Activated CD4-positive, alpha-beta T cell treated with anti-CD3 and anti-CD28 coated beads, Interleukin-2, amount 50 U/mL, for 48 hours (primary cell): ENCODE measurements around the gene CTBP1.
"Not testable (repeated sequence)": the region's sequence is repeated elsewhere in the genome, so short reads cannot be mapped to it uniquely, and the experiment has no call there.

Source experiments
- DNase-seq, 2 experiments: peaks; one replicate each; pipeline ENCODE4 v3.0.0-alpha.2; 2020

Gene CTBP1

DNA sequence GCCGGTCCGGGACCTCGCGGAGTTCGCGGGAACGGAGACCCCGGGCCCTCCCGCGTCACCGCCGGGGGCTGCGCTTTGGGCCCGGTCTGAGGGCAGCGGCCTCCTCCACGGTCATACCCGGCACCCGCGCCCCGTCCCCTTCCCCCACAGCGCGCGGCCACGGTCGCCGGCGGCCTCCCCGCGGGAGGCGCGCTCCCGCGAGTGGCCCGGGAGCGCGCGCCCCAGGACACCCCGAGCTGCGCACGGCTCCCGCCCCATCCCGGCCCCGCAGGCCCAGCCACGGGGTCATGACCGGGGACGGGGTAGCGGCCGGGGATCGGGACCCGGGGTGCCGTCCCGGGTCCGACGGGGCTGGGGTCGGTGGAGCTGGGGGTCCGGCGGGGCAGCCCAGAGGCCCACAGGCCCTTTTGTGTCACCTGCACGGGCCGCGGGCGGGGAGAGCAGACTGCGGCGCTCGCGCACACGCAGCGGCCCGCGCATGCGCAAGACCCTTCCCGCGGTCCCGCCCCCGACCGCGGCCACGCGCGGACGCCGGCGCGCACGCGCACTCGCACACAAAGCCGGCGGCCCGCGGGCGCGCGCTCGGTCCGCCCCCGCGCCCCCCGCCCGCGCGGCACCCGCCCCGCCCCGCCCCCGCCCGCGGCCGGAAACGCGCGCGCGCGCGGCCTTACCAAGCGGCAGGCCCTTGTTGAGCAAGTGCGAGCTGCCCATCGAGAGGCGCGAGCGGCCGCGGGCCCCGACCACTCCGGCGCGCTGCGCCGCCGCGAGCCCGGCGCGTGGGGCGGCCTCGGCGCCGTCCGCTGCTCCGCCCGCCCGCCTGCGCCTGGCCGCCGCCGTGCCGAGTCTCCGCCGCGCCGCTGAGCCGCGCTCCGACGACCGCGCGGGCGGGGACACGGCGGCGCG, at the start of gene CTBP1:
TSS of gene CTBP1 (minus strand) at position 886 of the 903 bp plus-strand sequence. CDS start 7,799 bp downstream, outside the sequence.
- peak; percentile 73 to 77 for DNase-seq

DNA sequence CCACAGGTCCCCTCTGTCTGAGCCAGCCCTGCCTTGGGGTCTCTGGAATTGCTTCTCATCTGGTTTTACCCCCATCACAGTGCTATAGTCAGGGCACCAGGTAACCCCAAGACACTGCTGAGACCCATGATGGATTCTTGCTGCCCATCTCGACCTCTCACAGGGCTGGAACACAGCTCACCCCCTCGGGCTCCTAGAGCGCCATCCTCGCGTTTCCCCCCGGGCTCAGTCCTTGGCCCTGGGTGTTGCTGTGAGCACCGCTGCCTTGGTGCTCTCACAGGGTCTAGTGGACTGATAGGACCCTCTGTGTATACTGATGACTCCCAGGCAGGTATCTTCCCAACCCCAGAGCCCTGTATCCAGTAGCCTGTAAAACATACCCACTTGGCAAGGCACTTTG, 49.5 kb upstream of the CTBP1 start:
- no peak for DNase-seq

DNA sequence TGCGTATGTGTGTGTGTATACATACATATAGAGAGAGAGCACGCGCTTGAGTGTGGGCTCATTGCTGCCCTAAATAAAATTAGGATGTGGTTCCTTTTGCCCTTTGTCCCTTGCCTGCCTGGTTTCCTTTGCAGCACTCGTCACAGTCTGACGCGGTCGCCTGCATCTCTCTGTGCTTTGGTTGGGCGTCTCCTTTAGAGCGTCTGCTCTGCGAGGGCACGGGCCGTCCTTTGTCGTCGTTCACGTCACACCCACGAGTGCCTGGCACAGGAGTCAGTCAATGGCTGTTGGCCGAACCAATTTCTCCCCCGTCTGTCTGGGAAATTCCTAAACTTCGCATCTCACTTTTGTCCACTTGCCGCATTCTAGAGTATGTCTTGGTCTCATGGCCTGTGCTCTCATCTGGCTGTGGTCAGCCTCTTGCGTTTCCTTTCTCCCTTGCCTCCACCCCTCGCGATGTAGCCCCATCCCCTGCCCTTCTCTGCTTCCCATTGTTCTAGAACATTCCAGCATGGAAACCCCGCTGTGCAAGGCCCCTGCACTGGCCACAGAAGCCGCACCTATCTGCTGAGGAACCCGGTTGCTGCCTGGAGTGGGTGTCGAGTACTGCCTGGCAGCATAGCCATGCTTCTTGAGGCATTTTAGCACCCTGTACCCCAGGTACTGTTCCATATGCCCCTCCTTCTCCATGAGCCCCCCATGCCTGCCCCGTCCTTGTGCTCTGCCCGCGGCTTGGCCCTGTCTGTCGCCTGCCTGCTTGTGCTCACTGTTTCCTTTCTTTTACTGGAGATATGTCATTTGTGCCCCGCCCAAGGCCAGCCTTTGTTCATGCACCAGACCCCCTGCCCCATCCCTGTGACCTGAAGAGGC, 48.8 kb upstream of the CTBP1 start:
- DNase-seq: no peak

DNA sequence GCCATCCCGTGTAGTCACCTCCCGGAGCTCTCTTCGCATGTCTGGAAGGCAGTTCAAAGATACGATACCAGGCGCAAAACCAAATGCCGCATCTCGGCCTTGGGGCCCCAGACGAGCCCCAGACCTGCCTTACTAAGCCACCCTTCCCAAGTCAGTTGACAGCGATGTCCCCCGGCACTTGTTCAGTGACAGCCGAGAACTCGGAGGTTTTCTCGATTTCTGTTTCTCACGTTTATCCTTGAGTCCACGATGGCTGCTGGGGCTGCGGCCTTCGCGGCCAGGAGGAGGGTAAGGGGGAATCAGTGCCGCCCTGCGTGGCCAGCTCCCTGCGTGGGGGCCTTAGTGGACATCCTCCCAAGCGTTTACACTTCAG, 48.1 kb upstream of the CTBP1 start:
- DNase-seq: no peak

DNA sequence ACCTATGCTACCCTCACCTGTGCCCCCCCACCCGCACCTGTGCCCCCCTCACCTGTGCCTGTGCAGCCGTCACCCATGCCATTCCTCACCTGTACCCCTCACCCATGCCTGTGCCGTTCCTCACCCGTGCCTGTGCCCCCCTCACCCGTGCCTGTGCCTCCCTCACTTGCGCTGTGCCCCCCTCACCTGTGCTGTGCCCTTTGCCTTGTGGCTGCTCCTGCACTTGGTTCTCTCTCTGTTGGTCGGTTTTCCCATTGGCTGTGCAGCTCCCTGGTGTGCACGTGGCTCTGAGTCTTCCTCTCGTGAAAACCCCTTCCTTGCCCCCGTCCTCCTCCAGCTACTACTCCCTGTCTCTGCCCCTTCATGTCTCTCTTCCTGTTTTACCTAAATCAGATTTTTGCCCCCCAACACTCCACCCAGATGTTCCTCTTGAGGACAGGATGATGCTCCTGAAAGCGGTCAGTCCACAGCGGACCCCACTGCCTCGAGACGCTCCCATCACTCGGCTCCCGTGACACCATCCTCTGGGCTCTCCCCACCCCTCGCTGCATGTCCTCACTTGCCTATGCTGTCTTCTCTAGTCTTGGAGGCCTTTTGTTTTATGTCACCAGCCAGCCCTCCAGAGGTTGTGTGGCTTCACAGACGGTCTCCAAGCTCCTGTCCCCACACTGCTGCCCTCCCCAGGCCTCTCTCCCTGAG, 47.5 kb upstream of the CTBP1 start:
- no peak for DNase-seq

DNA sequence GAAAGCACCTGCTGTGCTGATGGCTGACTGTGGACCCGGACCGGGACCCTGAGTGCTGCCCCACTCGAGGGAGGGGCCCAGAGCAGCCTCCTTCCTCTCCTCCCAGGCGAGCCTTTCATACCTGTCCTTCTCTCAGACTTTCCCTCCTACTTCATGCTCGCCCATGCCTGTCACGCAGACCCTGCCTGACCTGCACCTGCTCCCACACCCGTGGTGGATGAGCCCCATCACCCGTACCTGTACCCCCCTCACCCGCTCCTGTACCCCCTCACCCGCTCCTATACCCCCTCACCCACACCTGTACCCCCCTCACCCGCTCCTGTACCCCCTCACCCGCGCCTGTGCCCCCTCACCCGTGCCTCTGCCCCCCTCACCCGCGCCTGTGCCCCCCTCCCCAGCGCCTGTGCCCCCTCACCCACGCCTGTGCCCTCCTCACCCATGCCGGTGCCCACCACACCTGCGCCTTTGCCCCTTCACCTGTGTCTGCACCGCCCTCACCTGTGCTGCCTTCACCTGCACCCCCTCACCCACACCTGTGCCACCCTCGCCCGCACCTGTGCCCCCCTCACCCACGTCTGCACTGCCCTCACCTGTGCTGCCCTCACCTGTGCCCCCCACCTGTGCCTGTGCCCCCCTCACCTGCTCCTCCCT, 46.6 kb upstream of the CTBP1 start:
- no peak for DNase-seq

DNA sequence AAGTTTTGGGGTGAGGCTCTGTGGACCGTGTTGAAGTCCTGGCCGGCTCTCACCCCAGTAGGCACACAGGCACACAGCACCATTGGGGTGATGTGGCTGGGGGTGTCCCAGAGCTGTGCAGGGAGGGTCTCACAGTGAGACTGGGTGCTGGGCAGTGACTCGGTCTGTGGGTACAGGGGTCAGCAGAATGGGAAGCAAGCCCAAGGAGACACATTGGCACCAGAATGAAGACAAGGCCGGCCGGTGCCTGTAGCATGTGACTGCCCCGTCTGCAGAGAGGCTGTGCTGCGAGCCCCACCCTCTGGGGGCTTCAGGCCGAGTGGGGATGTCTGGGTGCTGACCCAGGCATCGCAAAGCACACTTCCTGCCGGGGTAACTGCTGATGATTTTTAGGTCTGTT, 46.0 kb upstream of the CTBP1 start:
- DNase-seq: no peak

DNA sequence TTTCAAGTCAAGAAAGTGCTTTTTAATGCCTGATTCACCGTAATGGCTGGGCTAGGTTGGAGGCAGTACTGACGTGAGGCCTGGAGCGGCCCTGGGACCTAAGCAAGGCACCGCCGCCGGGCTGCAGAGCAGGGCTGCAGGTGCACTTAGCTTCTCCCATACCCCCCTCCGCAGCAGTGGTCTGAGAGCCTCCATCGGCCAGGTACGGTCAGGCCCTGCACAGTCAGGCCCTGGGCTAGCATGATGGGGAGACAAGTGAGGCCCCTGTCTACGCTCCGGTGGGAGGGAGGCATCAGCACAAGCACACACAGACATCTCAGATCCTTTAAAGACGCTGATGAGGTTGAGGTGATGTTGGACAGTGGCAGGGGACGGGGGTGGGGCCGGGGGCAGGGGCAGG, 45.5 kb upstream of the CTBP1 start:
- no peak for DNase-seq

DNA sequence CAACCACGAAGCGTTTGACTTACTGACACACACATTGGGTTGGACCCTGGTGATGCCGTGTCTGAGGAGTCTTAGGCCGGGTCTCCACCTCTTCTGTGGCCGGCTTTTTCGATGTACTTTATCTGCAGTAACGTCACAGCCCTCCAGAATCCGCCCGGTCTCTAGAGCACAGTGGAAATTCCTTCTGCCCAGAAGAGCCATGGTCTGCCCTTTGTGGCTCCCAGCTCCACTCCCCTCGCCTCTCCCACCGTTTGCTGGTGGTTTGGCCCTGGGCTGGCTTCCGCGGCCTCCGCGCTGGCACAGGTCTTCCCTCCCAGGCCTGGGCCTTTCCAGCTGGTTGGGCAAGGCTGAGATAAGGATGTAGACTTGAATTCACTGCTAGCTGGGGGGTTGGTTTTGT, 45.1 kb upstream of the CTBP1 start:
- DNase-seq: no peak

DNA sequence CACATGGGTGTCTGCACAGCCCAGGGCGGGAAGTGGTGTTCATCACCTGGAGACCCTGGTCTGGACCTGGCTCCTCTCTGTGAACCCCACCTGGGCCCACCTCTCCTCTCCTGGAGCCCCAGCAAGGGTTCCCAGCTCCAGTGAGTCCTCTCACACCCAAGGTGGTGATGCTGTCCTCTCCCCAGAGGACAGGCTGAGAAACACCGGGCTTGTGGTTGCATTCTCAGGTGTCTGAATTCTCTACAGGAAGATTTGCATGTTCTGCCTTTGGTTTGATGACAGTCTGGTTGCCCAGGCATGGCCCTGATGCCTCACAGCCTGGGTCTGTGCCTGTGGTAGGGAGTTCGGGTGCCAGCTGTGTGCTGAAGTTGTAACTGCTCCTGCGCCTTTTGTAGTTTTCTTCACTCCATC, 44.6 kb upstream of the CTBP1 start:
- no peak for DNase-seq

DNA sequence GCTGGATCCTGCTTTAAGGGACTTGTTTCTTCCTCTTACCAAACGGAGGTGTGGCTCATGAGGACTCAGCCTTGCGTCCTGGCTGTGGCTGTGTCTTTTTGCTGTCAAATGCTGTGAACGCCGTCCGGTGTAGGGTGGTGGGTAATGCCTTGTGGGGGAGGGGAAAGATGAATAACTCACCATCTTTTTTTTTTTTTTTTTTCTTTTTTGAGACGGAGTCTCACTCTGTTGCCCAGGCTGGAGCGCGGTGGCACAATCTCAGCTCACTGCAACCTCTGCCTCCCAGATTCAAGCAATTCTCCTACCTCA, 43.7 kb upstream of the CTBP1 start:
- DNase-seq: not testable (repeated sequence)

DNA sequence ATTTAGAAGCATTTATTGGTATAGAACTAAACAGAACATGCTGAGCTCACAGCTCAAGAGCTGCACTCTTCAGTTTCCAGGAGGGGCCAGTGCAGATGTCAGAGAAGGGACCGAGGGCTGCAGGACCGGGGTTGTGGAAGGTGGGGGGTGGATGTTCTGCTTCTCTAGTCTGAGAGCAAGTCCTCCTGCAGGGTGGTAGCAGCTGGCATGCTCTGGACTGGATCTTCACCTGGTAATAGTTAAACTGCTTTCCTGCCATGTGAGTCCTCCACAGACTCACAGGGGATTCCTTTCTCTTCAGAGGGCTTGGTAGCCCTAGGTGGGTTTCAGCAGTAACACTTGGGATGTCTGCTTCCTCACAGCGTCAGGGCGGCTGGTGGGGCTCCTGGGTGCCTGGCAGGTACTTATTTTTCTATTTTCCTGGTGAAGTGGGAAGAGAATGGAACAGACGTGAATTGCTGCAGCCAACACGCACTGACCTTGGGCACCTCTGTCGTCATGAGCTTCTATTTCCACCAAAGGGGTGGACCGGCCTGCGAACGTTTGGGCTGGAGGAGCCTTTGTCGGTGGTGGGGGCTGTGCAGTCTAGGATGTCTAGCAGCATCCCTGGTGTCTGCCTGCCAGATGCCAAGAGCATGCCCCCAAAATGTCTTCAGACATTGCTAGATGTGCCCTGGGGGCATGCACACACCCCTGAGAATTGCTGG, 43.2 kb upstream of the CTBP1 start:
- no peak for DNase-seq

DNA sequence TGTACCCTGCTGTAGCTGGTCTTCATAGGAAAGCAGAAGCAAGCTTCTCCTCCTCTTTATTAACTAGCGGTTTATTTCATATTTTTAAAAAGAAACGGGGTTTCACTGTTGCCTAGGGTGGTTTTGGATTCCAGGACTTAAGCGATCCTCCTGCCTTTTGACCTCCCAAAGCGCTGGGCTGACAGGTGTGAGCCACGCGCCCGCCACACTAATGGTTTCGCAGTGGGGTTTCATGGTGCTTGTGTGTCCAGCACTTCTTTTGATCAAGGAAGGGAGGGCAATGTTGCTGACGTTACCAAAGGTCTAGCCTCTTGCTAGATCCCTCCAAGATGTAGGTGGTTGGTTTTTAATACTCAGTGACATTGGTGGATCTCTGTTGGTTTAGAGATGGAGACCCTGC, 42.2 kb upstream of the CTBP1 start:
- DNase-seq: no peak

DNA sequence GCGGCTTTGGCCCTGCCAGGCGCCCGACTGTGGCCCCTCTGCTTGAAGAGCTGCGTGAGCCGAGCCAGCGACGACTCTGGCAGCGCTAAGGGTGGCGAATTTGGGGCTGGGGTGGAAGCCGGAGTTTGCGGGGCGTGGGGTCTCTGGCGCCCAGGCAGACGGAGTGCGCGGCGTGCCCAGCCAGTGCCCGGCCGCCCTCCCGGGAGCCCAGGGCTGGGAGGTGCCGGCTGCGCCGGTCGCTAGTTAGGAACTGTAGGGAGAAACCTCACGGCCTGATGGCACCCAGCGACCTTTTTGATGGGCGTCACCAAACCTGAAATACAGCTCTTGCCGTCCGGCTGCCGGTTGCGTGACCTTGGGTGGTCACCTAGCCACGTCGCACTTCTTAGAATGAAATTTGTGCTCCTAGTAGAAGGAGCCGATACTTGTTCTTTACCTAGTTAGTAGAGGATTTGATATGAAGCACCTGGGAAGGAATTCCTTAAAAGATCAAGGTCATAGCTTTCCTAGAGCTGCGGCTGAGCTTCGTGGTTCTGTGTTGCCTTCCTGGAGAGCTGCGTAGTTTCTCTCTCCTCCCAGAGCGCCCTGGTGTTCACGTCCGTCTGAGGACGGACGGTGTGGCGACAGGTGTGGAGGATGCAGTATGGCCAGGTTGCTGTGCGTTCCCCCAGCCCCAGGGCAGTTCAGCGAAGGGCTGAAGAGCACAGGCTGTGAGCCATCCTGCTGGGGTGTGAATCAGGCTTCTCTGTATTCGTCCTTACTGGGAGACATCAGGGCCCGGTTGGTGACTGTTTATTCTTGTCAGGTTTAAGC, 41.4 kb upstream of the CTBP1 start:
- DNase-seq: peak in 1 of 2 experiments; percentile 33

DNA sequence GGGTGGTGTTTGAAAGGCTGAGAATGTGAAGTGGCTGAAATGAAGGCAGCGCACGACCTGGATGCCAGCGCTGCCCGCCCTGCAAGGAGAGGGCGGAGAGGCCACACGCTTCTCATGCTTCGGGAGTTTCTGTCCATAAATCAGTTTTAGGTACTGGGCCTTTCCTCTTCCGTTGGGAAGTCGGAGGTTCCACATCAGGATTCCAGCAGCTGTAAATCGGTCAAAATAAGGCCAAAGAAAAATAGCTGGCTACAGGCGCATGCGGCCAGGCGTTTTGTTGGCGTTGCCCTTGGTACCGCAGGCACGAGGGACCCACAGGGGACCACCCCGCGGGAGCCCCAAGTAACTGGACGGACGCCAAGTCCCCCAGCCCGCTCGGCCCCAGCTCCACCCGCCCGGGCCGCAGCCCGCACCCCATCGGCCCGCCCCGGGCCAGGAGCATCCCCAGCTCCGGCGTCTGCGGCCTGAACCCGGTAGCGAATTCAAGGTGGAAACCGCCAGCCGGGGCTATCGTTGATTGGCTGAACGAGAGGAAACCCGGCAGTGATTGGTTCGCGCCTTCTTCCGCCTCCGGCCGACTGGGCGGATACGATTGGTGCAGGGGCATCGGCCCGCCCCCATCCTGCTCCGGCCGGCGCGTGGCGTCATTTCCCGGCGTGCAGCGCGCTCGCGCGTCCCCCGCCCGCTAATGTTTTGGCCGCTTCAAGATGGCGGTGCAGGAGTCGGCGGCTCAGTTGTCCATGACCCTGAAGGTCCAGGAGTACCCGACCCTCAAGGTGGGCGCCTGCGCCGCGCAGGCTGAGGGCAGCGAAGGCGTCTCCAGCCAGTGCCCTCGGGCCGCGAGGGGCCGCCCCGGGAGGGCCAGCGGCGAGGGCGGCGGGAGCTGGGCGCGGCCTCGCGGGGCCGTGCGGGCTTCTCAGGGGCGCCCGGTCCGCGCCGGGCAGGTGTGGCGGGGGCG, 40.6 kb upstream of the CTBP1 start, which contains the start of gene MAEA:
TSS of gene MAEA (plus strand) at position 685 of the 958 bp plus-strand sequence. CDS start at position 708, 23 bp downstream.
- peak; percentile 96 to 98 for DNase-seq

DNA sequence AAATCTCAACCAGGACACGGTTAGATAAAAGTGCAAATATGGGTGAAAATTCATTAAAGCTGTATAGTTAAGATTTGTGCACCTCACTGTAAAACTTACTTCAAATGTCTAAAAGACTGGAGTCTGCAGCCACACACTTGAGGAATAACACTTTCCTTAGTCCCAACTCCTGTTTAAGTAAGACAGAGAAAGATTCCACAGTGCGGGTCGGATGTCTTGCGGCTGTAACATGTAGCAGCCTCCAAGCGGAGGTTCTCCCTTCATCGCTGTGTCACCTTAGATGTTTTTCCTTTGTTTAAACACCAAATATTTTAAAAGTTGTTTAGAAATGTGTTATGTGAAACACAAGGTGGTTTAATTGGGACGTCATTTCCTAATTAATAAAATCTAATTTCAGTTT, 39.9 kb upstream of the CTBP1 start:
- DNase-seq: no peak

DNA sequence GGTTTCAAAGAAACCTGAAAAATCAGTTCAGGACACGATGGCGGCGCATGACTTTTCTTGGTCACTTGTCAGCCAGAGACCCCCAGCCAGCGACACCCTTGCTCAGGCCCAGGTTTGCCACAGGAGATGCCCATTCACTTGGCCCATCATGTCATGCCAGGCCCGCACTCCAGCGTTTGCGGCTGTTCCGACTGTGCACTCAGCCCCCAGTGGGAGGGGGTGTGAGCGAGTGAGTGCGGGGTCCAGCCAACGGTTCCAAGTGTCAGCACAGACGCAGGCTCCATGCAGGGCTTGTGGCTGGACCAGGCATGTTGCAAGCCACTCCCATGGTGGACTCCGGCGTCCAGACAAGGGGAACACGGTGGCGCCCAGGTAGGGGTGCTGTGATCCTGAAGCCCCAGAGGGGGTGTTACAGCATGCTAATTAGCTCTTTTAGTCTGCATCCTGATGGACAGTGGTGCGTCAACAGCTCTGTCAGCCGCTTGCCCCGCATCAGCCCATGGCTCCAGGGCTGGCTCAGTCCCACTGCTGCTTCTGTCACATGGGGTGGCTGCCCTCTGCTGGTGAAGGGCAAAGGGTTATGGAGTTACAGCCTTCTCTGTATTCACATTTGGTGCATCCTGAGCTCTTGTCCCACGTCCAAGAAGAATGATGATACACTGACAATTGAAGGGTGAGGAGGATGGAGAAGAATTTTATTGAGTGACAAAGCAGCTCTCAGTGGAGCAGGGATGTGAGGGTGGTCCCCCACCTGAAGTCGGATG, 37.0 kb upstream of the CTBP1 start:
- DNase-seq: peak; percentile 59 to 70

DNA sequence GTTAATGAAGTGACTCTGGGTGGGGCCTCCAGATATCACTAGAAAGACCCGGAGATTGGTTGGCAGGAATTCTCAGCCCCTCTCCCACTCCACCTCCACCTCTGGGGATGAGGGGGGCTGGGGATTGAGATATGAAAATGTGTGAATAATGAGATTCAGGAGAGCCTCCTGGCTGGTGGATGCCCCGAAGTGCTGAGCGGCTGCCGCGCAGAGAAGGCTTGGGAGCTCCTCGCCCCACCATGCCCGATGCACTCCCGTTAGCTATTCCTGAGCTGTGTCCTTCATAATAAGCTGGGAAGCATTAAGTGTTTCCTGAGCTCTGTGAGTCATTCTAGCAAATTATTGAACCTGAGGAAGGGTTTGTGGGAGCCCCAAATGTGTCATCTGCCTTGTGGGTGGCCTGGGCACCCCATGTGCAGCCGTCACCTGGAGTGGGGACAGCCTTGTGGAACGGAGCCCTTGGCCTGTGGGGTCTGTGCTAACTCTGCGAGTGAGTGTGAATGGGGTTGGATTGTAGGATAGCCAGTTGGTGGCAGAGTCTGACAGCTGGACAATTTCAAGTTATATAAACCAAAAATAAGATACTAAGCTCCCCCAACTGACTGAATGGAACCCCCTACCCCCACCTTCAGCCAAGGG, 36.3 kb upstream of the CTBP1 start:
- DNase-seq: no peak

DNA sequence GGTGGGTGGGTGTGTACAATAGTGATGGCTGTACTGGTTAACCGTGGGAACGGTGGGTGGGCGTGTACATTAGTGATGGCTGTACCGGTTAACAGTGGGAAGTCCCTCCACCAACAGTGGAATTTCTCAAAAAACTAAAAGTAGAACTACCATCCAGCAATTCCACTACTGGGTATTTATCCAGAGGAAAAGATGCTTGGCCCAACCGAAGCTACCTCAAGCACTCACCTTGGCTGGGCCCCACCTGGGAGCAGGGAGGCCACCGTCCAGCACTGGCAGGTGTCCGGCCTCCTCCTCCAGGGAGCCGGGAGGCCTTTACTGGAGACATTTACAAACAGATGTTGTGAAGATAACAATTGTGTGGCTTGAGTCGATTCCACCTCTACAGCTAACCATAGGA, 34.8 kb upstream of the CTBP1 start:
- no peak for DNase-seq
